IPS DF 4.7 (cell line): ENCODE results near the gene CUBN.

Source experiments
- DNase-seq: peaks from one replicate; pipeline ENCODE4 v3.0.0-alpha.2; 2013; ENCODE audit warnings: low spot score; ENCODE audit errors: extremely low read depth

The CUBN gene

DNA sequence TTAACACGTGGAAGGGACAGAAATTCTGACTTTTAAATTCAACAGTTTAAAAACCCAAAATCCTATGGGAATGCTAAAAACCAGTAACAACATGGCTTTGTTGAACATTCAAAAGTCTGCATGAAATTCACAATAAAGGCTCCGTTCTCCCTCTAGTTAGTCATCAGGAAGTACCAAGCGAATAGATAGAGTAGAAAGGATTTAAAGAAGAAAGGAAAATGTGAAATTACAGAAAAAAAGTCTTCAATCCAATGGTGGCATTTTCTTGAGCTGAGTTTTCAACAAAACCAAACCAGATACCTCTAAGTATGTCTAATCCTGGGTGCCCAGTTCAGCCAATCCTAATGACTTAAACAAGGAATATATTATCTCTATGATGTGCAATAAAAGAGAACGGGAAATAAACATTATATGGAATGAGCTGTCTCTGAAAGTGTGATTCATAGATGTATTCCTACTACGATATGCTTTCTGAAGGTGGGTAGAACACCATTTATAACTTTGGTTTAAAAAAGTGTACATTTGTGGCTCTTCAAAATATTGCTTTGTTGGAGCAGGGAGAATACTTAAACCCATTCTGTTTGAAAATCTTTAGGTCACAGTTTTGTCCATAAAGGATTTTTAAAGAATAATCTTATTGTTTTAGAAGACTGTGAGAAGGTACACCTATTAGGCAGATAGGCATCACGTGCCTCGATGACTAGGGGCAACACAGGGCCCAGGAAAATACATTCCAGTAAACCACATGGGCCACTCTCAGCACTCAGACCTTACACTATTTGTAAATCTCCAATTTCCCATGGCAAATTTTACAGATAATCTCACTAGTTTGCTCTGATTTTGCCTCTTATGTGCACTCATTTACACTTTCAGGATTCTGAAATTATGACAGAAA, 87.7 kb downstream of the CUBN start:
- DNase-seq, result no peak

- DNase-seq, result no peak
Observed at GRCh38 chr10:17038627-17039026, 91.0 kb downstream of the CUBN start.

DNA sequence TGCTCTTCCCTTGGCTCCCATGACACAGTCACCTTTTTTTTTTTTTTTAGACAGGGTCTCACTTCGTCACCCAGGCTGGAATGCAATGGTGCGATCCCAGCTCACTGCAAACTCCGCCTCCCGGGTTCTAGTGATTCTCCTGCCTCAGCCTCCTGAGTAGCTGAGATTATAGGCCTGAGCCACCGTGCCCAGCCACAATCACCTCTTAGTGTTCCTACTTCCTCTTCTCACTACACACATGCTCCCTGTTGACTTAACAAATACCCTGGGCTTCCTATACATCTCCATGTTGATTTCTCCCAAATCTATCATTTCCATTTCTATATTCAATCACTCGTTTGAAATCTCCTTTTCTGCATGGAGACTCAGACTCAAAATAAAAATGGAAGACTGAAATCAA, 91.7 kb downstream of the CUBN start:
- no peak for DNase-seq

DNA sequence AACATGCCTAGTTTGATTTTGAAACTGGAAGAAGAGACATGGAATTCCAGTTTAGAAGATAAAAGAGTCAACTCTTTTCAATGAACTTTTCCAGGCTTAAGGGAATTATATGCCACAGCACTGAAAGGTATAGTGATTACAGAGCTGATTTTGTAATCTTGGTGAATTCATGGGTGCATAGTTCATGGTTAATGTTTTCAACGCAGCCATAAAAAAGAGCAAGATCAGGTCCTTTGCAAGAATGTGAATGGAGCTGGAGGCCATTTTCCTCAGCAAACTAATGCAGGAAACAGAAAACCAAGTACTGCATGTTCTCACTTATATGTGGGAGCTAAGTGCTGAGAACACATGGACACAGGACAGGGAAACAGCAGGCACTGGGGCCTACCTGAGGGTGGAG, 94.2 kb downstream of the CUBN start:
- DNase-seq, result no peak

DNA sequence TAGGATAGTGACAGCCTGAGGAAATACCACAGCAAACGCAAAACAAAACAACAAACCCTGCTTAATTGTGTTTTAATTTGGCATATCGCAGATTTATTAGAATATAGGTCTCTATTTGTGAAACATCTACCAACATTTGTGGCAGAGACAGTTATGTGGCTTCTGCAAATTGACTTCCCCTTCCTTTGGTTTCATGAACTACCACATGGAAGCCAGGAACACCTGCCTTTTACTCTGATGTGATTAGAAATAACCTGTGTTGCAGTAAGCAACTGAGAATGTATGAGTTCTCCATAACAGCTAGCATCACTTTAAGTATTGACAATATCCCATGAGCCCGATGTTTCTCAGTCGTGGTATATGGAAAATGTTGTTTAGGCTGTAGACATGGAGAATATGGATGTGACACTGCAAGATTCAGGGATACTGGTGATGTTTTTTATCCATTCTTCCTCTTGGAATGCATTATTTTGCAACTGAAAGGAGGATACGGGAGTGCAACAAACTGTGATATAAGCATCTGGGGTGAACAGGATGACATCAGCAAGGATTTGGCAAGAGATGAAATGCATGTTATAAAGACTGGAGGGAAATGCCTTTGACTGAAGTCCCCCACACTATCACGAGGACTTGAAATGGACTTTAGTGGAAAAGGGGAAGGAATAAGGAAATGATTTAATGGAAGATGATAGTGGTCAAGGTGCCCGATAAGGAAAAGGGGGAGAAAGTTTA, 95.9 kb downstream of the CUBN start:
- no peak for DNase-seq

- DNase-seq, result no peak
Observed at GRCh38 chr10:17031637-17032635, 97.7 kb downstream of the CUBN start.

GRCh38 chr10:17029581-17030271, 99.9 kb downstream of the CUBN start:
- no peak for DNase-seq

- no peak for DNase-seq
Observed at GRCh38 chr10:17029239-17029580, 100.4 kb downstream of the CUBN start.

DNA sequence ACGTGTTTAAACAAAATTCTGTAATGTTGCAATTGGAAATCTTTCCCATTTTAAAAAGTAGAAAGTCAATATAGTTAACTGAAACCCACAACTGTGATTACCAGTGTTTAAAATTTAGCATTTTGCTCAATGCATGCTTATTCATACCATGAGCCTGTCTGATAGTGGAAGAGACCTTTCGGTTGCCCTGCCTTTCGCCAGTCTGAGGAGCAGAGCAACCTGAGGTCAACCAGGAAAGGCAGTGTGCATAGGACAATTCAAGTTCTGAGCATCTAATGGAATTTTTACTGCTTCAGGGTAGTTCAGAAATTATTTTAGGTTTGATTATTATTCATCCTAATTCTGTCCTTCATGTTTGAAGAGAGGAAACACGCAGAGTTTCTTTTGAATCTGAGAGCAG, 100.8 kb downstream of the CUBN start:
- DNase-seq, result no peak

DNA sequence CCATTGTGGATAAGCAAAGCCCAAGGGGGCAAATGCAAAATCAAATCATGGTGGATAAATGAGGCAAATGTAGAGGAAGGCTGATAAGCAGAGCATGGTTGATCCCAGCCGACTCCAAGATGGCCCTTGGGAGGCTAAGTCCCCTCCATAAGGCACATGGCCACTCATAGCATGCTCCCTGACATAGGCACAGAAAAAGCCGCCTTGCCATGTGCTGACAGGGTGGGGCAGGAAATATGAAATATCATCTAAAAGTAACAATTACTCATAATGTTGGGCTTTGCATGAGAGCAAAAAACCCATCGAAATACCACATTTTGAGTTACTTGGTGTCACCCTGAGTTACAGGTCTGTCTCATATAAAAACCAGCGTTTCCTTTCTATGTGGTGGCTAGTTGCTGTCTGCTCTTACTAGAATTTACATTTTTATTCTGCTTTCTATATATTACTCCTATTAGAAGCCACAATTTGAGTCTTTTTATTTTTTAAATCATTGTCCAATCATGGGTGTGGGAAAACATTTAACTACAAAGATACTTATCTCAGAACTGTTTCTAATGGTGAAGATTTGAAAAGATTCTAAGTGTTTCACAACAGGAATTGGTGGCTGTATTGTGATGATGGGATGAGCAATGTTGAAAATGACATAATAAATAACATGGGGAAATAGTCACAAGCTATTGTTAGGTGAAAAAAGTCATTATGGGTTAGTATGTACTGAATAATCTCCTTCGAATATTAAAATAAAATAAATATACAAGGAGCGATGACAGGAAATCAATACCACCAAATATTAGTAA, 102.7 kb downstream of the CUBN start:
- DNase-seq, result no peak

- no peak for DNase-seq
Observed at GRCh38 chr10:17025444-17026295, 103.9 kb downstream of the CUBN start.

GRCh38 chr10:17024461-17024860, 105.2 kb downstream of the CUBN start:
- DNase-seq, result no peak

- DNase-seq, result no peak
Observed at GRCh38 chr10:17023386-17024298, 106.0 kb downstream of the CUBN start.

DNA sequence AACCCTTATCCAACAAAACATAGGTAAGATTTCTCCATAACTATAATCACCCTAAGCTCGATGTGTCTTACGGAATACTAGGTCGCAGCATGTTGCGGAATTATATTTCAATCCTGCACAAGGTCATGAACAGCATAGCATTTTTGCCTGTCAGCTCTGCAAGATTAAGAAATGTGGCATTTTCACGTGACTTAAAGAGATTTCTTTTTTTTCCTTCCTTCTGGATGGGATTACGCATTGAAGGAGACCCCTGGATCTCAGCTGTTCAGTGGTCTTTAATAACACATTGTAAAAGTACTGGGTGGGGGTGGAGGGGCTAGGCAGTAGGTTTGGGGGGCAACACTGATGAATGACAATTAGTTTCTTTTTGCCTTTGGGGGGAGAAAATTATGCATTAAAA, 106.7 kb downstream of the CUBN start:
- no peak for DNase-seq

GRCh38 chr10:17022466-17022825, 107.2 kb downstream of the CUBN start:
- DNase-seq, result no peak

DNA sequence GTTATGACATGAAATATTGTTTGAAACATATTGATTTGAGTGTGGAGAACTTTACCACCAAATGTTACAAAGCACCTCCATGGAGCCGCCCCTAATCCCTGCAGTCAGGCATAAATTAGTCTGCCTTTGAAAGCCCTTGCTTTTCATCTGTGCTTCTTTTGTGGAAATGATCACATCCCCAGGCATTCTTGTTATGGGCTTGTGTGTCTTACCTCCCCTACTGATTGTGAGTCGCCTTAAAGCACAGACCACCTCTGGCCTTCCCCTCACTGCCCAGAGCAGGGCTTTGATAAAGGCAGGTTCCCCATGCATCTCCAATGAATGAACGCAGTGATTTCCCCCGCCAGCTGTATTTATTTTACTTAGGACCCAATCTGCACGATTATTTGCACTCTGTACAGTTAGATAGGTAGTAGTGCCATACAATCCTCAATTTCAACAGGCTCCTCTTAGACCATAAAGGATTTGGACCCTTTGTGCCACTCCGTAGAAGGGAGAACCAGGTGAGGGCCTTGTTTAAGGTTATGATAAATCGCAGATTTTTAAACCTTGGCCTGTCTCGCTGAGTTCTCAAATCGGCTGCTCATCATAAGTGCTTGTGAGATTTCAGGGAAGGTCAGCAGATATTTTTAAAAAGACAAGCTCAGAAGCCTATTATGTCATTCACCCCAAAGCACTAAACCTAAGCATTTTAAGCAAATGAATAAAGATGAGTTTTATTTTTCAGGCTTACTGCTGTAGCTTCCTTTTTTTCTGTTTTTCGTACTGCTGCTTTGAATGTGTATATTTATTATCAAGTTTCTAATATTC, 107.8 kb downstream of the CUBN start:
- DNase-seq, result no peak

GRCh38 chr10:17019696-17020095, 109.9 kb downstream of the CUBN start:
- DNase-seq, result no peak
